HG03108 (cell line): ENCODE data around the gene IDH3G.
A peak's percentile ranks its signal among the peaks of the same experiment; 100 is the strongest.
"Not testable (repeated sequence)": the region's sequence is repeated elsewhere in the genome, so short reads cannot be mapped to it uniquely, and the experiment has no call there.

Experiments
- ATAC-seq: cut with Tn5 transposase; IDR thresholded peaks from one replicate; pipeline ENCODE4 v1.9.1; 2021; ENCODE audit warnings: moderate library complexity; ENCODE audit not compliant: unreplicated experiment

Gene IDH3G

DNA sequence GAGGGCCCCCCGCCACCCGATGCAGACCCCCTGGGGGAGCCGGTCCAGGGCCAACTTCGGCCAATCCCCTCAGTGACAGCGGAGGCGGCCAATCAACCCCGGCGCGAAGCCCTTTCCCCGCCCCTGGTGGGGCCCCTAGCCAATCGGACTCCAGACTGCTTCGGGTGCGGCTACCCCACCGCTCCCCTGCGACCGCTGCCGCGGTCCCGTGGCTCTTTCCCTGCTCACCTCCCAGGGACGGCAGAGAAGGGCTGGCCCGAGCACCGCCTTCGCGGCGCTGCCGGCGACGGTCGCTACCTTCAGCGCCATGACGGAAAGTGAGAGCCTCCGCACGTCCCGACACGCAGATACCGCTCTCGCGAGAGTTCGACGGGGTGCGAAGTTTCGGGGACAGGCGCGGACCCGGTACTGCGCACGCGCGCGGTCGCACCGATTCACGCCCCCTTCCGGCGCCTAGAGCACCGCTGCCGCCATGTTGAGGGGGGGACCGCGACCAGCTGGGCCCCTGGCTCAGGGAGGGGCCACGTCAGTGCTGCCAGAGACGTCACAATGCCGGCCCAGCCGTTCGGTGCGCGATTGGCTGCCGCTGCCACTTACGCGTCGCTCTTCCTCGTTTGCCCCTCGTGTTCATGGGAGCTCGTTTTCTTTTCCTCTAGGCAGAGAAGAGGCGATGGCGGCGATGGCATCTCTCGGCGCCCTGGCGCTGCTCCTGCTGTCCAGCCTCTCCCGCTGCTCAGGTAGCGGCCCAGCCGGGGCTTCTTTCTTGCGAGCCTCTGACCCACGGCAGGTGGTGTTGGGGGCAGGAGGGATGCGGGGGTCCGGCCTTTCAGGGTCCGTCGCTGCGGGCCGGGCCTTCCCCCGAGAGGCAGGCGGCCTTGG is at the start of gene IDH3G, which contains the start of gene SSR4:
TSS of gene IDH3G (minus strand) at position 358 of the 879 bp plus-strand sequence. CDS start at position 309, 49 bp downstream.
TSS of gene SSR4 (plus strand) at position 651 of the 879 bp plus-strand sequence. CDS start at position 671, 20 bp downstream.
- peak; percentile 89 for ATAC-seq

DNA sequence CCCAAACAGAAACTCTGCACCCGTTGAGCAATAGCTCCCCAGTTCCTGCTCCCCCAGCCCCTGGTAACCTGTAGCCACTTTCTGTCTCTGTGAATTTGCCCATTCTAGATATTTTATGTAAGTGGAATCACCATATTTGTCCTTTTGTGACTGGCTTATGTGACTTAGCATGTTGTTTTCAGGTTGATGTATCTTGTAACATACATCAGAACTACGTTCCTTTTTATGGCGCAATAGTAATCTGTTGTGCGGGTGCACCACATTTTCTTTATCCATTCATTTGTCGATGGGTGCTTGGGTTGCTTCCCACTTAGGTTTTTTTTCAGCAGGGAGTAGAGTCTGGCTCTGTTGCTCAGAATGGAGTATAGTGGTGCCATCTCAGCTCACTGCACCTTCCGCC is 42.7 kb upstream of the IDH3G start:
- no peak for ATAC-seq

DNA sequence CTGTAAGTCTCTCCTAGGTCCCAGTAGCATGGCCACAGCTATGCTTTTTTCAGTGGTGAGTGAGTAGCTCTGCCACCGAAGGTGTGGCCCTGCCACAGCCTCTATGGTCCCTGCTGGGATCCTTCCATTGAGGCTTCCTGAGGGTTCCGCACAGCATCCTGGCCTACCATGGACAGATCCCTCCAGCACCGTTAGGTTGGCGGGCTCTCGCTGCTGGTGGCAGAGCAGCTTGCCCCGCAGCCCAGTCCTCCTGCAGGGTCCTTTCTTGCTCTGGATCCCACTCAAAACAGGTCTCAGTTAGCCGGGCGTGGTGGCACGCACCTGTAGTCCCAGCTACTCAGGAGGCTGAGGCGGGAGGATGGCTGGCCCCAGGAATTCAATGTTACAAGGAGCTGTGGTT is 38.6 kb upstream of the IDH3G start:
- ATAC-seq, result no peak

DNA sequence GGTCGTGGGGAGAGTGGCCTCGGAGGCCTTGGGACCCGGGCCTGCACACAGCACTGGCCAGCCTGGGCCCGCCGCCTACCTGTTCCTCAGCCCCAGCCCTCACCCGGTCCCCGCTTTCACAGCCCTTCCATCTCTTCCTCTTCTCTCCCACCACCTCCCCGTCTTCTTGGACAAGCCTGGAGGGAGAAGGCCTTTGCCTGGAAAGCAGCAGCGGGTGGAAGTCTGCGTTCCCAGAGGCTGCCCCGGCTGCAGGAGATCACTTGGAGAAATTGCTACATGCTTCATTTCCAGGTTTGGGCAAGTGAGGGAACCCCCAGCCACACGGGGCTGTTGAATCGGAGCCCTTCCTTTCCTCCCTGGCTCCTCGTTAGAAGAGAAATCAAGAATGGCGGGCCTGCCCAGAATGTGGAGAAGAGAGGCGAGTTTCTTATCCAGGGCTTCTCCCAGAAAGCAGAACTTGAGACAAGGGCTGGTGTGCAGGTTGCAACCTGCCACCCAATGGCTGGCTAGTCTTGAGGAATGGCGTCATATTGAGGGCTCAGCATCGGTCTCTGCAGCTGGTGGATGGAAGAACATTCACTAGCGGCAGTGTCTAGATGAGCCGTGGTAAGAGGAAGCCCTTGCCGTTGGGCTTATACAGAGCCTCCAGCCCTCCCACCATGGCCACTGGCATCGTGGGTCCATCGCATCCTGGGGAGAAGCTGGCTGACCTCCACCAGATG is 37.4 kb upstream of the IDH3G start:
- ATAC-seq, result no peak

DNA sequence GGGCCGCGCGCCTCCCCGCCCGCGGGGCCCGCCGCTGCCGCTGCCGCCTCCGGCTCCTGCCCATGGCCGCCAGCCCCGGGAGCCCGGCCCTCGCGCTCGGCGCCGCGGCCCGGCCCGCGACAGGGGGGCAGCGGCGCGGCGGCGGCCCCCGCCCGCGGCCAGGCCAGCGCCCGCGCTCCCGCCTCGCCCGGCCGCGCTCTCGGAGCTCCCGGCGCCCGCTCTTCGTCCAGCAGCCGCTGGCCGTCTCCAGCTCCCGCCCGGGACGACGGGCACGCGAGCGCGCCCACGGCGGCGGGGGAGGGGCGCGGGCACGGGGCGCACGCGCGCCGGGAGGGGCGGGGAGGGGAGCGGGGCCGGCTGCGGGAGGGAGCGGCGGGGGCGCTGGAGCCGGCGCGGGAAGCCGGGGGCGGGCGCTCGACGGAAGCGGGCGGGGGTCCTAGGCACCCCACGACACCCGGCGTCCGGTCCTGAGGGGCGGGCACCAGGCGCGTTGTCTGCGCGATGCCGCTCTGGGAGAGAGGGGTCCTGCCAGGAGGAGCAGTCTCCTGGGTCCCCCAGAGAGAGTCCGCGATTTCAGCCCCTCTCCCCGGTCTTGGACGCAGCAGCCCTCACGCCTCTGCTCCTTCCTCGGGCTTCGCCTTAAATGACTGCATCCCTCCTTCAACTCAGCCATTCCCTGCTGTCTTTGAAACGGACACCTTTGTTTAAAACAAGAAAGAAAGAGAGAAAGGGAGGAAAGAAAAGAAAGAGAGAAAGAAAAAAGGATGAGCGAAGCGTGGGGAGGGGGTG is 36.7 kb upstream of the IDH3G start:
- no peak for ATAC-seq

DNA sequence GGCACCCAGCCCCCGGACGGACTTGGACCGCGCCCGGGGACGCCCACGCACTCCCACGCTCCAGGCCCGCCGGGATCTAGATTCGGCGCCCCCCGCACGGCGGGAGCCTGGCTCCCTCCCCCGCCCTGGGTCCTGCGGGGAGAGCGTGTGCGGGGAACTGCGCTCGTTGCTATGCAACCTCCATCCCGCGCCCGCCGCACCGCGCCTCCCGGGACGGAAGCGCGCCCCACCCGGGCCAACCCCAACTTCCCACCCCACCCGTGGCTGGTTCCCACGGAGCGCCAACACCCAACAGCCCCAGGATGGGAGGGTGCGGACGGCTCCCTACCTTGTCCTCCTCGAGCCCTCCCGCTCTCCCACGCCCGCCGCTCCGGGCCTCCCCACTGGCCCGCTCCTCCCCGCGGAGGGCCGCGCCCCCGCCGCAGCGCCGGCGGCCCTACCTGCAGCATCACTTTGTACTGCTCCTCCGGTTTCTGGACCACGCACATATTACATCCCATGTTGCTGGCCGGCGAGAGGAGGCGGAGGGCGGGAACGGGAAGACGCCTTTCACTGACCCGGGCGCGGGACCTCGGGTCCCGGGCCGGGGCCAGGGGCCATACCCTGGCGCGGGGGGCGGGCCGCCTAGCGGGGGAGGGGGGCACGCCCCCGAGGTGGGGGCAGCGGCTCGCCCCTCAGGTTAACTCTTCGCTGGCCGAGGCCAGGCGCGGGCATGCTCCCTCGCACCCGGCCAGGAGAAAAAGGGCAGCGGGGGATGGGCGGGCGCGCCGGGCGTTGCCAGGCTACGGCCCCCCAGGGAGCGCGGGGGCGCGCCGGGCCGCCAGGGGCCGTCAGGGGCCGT is 35.8 kb upstream of the IDH3G start, which contains the start of gene PDZD4:
TSS of gene PDZD4 (minus strand) at position 746 of the 841 bp plus-strand sequence. CDS start at position 500, 246 bp downstream.
- ATAC-seq, result no peak

DNA sequence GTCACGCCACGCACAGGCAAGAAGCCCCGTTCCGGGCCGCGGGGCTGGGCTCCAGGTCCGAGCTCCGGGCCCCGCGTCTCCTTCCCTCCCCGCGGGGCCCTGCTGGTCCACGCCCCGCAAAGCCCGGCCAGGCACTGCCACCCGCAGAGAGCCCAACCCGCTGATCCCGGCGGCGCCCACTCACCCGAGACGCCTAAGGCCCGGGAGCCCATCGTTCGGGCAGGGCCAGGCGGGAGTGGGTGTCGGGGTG is 35.3 kb upstream of the IDH3G start:
- no peak for ATAC-seq

DNA sequence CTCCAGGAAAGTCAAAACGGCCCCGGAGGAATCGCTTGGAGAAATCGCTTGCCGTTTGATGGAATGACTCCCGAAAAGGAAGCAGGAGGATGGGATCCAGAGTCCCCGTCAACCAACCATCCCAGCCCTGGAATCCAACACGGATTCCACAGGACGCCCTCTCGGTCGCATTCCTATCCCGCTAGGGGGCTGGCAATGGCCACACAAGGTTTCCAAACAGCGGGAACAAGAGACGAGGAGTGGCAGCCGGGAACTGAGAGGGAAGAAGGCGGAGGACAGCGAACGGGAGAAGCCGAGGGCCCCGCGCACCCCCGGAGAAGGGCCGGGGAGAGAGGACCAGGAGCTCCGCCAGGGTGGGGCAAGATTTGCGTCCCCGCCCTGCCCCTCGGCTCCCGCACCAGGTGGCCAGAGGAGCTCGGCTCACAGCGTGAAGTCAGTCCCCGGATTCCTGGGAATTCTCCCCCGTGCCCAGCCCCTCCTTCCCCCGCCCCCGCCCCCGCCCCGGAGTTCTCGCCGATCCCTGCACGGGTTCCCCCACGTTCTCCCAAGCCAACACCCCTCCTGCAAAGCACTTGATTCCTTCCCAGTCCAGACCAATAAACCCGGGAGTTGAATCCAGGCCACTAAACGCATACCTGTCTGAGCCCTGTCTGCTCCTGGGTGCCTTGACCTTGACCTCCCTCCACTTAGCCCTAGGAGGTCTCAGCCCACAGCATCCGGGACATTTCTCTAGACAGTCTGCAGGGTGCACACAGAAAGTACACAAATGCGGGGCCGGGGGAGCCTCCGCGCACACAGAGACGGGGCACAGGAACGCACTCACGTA is 34.8 kb upstream of the IDH3G start:
- ATAC-seq, result no peak

DNA sequence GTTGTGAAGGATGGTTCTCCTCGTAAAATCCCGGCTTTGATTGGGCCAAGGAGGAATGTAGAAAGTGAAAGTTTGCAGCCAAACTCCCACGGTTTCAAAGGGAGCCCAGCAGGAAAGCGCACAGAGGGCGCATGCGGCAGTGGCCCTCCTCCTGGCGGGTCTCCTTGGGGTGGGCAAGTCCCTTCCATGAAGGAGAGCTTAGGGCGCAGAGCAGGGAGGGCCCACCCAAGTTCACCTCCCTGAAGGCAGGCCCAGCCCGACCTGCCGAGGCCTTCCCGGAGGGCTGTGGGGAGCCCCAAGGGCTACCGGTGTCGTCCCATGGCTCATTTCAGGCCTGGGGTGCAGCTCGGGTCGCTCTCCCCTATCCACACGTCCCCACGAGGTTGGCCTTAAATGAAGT is 34.1 kb upstream of the IDH3G start:
- ATAC-seq, result no peak

DNA sequence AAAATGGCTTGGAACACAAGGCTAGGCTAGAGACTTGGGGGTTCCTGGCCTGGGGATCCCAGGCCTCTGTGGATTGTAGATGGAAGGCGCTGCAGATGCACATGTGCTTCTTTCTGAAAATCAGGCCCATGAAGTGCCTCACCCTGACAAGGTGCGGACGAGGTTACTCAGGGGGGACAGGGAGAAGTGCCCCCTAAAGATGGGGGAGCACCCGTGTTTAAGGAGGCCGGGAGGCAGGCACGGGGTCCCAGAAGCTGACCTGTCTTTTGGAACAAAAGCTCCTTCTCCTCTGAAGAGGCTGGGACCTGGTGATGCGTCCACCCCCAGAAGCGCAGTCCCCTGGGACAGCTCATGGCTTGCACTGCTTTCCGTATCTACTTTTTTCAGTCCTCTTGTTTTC is 33.7 kb upstream of the IDH3G start:
- ATAC-seq, result no peak

DNA sequence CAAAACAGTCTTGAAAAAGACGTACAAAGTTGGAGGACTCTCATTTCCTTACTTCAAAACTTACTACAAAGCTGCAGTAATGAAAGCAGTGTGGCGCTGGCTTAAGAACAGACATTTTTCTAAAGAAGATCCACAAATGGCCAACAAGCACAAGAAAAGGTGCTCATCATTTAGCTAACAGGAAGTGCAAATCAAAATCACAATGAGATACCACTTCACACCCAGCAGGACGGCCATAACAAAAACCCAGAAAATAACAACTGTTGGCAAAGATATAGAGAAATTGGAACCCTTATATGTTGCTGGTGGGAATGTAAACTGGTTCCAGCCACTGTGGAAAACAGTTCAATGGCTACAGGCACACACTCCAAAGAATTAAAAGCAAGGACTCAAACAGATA is 32.8 kb upstream of the IDH3G start:
- ATAC-seq, result no peak

DNA sequence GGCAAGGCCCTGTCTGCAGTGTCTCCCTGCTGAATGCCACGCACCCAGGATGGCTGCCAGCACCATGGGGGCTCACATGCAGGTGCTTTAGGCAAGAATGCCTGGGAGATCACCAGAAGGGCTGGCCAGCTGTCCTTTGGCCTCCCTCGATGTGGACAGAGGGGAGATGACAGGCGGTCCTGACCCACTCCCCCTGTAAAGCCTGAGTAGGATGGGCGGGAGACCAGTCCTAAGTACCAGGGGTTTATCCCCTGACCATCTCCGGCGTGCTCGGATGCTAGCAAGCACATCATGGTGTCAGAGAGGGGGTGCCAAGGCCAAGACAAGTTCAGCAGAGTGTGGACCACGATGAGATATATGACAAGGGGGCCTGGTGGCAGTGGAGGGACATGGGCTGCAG is 30.9 kb upstream of the IDH3G start:
- no peak for ATAC-seq

DNA sequence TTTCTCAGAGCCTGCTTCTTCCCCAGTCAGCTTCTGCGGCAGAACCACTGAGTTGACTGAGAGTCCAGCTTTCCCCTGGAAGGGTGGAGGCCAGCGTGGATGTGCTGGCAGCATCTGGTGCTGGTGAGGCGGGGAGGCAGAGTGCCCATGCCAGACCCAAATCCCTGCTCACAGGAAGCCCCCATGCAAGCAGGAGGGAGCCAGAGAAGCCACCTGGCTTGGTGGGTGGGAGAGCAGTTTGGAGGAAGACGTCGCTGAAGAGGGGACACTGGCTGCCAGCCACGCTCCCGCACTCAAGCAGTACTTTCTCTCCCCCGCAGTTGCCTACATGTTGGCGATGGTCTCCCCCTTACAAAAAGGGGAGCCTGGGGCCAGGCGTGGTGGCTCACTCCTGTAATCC is 30.2 kb upstream of the IDH3G start:
- ATAC-seq, result no peak

DNA sequence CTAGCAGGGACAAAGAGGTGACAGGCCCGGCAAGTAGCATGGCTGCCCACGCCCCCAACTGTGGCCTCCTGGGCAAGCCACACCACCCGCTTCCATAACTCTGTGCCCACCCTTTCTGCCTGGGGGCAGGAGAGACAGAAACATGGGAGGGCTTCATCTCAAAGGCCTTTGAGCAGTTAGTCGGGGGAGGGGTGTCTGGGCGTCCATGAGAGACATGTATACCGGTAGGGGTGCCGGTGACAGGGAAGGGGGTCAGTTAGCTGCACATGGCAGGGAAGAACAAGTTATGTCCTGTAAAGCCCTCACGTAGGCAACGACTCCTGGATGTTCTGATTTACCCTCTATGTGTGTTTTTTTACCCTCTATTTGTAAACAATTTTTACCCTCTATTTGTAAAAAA is 26.9 kb upstream of the IDH3G start:
- no peak for ATAC-seq

DNA sequence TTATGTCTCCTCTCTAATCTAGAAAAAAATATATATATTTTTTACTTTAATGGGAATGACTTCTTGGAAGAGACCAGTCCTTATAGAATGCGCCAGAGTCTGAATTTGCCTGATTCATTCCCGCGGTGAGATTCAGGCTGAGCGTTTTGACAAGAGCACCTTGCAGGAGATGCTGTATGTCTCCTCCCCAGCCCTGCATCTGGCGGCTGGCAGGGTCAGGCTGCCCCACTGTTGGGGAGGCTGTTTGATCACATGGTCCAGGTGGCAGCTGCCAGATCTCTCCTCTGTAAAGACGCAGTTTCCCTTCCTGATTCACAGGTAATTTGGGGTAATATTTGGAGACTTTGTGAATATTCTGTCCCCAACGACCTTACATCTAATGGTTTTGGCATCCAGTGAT is 26.4 kb upstream of the IDH3G start:
- ATAC-seq, result no peak

DNA sequence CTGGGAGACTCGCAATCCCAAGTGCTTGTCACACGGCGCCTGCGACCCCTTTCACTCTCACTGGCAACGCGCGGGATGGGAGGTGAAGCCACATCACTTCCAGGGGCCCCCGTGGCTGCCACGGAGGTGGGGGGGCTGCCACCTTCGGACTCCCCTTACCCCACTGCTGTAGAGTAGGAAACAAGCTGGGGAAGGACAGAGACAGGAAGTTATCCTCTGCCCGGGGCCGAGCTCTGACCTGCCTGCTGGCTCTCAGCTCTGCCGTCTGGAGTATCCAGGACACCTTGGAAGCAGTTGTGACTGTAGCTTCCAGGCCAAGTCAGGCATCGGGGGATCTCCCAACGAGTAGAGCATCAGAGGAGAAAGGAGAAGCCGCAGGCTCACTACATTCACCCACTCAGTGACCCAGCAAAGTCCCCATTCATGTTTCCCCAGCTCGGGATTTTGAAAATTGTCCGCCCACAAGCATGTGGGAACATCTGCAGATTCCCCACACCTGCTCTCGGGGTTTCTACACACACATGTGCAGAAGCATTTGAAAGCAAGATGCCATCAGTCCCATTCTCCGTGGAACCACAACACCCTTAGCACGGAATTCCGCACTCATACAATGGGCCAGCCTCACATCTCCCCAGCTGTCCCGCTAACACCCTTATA is 25.3 kb upstream of the IDH3G start:
- ATAC-seq, result no peak

DNA sequence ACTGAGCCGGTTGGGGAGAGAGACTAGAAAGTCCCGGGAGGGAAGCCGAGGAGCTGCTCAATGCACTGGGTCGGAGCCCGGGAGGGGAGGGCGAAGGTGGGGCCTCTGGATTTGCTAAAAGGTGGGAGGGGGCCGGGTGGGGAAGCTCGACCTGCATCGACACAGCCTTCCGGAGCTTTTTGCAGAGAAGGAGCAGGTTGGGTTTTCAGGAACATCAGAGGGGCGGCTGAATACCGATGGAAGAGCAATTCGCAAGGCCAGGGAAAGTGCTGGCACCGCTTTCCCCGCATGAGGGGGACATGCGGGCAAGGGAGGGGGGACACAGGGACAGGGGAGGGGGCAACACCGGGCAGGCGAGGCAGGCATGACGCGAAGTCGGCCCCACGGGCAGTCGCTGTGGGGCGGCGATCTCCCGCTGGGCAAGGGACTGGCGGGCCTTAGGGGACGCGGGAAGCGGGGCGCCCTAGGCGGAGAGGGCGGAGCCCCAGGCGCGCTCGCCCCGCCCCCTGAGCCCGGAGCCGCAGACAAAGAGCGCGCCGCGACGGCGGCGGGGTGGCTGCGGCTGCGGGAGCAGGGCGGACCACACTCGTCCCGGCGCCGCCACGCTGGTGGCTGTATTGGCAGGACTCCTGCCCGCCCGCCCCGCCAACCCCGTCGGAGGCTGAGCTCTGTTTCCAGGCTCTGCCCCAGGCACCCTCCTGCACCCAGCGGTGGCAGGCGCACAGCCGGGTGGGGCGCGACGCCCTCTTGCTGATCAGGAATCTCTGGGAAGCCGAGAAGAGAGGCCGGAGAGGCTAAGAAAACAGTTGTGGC is 24.6 kb upstream of the IDH3G start:
- ATAC-seq, result no peak

DNA sequence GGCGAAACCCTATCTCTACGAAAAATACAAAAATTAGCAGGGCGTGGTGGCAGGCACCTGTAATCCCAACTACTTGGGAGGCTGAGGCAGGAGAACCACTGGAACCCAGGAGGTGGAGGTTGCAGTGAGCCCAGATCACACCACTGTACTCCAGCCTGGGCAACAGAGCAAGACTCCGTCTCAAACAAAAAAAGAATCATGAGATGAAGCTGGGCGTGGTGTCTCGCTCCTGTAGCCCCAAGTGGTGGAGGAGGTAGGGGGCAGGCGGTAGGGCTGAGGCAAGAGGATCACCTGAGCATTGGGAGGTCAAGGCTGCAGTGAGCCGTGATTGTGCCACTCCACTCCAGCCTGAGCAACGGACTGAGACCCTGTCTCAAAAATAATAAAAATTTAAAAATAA is 23.9 kb upstream of the IDH3G start:
- not testable (repeated sequence) for ATAC-seq
